Tibial nerve (tissue), 4 donors: ENCODE results near the gene ARSJ. TPM values are rescaled to one million over a fixed set of nuclear protein-coding genes. Genes with fewer than 3 reads are reported as not detected.

Source experiments
- DNase-seq, 2 donors: peaks; one replicate each; pipeline ENCODE4 v3.0.0-alpha.2; 2019; ENCODE audit warnings: low spot score in 2 of 2
- H3K27ac ChIP-seq, 4 donors: fragments of 200-600 bp; sonication (generic) in 3 of 4; one replicate each; pipeline ENCODE4 v1.5.1; 2017 to 2019; ENCODE audit warnings: mild to moderate bottlenecking in 1 of 4
- H3K27me3 ChIP-seq, 2 donors: fragments of 200-600 bp; sonication (generic) in 1 of 2; one replicate each; pipeline versions ENCODE4 v1.5.1 to v1.6.0; 2017 to 2019
- H3K36me3 ChIP-seq, 3 donors: fragments of 200-600 bp; sonication (generic); one replicate each; pipeline ENCODE4 v1.5.1; 2018 to 2019
- H3K4me1 ChIP-seq, 4 donors: fragments of 200-600 bp; sonication (generic) in 3 of 4; one replicate each; pipeline ENCODE4 v1.5.1; 2017 to 2019
- H3K4me3 ChIP-seq, 4 donors: fragments of 200-600 bp; sonication (generic) in 3 of 4; one replicate each; pipeline ENCODE4 v1.5.1; 2017 to 2019; ENCODE audit warnings: mild to moderate bottlenecking in 1 of 4, moderate library complexity in 1 of 4
- H3K9me3 ChIP-seq, 4 donors: fragments of 200-600 bp; sonication (generic) in 3 of 4; one replicate each; pipeline ENCODE4 v1.5.1; 2017 to 2019
- EP300 ChIP-seq, 2 donors: sonication (generic); formaldehyde crosslinking; IDR thresholded peaks; one replicate each; pipeline ENCODE4 v1.6.1; 2017; ENCODE audit warnings: antibody characterized with exemption in 2 of 2, mild to moderate bottlenecking in 1 of 2
- POLR2A ChIP-seq, 2 donors: fragments of 450-650 bp; IDR thresholded peaks; one replicate each; pipeline ENCODE4 v1.6.1; 2017; ENCODE audit warnings: antibody characterized with exemption in 2 of 2, mild to moderate bottlenecking in 2 of 2, moderate library complexity in 2 of 2
- WGBS, 2 donors: methylation state at CpG; one replicate each; pipeline ENCODE4 v1.1.5; 2018; 5-methylcytosine and 5-hydroxymethylcytosine counted together
- total RNA-seq, 4 donors: library from RNA; depleted of rRNA; stranded (reverse); fragments of >200 nt; gene quantifications; one replicate each; pipeline ENCODE4 v1.1.0, GENCODE V29; 2016
- TF ChIP-seq, protein P1 (sequence below), 5 experiments: fragments of 200-600 bp in 3 of 5; fragments of 450-650 bp in 2 of 5; sonication (generic) in 3 of 5; IDR thresholded peaks; one replicate each; pipeline ENCODE4 v1.5.1; 2016 to 2019; ENCODE audit warnings: antibody characterized with exemption in 5 of 5, mild to moderate bottlenecking in 3 of 5, moderate library complexity in 2 of 5

ARSJ gene
- total RNA-seq, 4 donors from 2014 or later, result 1.8 to 5.5 (median 2.1) TPM

DNA sequence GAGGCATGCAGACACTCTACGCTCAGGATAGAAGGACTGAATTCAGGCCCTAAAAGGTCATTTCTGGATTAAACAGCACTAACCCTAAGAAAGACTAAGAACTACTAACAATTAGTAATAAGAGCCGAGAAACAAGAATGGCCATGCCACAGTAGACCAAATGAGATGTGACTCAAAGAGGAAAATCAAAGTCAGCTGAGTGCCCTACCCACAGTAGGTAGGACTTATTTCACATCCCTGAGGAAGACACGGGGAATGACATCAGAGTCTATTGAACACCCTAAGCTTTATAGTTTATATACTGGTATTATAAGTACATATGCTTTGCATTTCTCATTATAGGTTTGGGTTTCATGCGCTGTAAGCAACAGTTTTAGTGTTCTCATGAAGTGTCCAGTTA, 2.7 kb upstream of the ARSJ start:
- Histone ChIP-seq H3K27me3 (no peaks in the 10 kb centered on the region), H3K9me3 (no peaks in the 10 kb centered on the region), H3K27ac (no peak overlapping the region), H3K36me3 (no peaks in the 10 kb centered on the region), H3K4me1 (peaks cover 0 to 26% (median 0%) of the 10 kb centered on the region in 4 donors), H3K4me3 (no peak overlapping the region)
- no peak for DNase-seq
- no peak for TF ChIP-seq POLR2A (IDR thresholded peaks at IDR 0.05)
- 95 to 96% methylated on average over 4 of the region's 4 CpGs for WGBS, 2 donors

DNA sequence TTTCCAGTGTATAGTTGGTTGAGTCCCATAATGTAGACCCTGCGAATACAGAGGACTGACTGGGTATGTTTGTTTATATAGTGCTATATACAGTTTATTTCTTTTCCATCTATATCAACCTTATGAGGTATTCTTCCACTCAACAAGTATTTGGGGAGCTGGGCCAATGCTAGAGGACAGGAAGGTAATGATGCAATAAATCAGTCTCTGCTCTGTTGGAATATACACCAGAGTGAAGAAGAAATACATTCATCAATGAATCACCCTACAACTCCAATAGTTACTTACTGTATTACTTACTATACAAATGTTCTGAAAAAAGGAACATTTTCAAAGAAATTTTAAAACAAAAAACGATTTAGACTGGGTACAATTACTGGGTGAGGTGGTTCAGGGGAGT, 2.1 kb upstream of the ARSJ start:
- Histone ChIP-seq H3K9me3 (no peaks in the 10 kb centered on the region), H3K36me3 (no peaks in the 10 kb centered on the region), H3K4me3 (no peak overlapping the region), H3K27me3 (no peaks in the 10 kb centered on the region), H3K4me1 (peaks cover 0 to 31% (median 0%) of the 10 kb centered on the region in 4 donors), H3K27ac (no peak overlapping the region)
- no peak for TF ChIP-seq POLR2A (IDR thresholded peaks at IDR 0.05)
- 92 to 95% methylated on average over 2 of the region's 2 CpGs for WGBS, 2 donors
- no peak for DNase-seq

DNA sequence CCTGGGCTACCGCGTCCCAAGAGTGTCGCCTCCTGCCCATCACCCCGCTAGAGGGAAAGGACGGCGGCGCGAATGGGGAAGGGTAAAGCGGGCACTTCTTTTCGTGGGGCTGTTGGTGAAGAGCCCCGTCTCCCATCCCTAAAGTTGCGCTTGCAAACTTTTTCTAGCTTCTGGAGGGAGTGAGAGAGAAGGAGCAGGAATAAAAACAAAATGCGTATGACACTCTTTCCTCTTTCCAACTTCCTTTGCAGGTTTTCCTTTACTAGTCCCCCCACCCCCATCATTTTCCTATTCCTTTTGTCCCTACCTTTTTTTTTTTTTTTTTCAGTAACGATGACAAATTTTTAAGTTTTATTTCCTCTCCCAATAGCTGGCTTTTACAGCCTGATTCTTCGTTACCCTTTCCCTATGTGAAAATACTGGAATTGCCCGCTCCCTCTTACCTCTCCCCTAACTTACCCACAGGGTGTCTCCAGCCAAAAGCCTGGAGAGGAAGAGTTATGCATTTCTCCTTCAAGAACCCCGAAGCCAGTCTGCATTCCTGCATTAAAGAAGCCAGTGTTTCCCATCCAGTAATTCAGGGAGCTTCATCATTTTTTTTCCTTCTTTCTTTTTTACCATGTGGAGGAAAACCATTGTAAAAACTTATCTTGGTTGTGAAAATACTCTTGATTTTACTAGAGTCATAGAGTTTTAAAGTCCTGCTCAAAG, 613 bp upstream of the ARSJ start:
- Histone ChIP-seq H3K4me3 (peak overlapping the region; percentile 51 to 73 (median 56)), H3K4me1 (peaks cover 0 to 36% (median 0%) of the 10 kb centered on the region in 4 donors), H3K27ac (peak overlapping the region; percentile 68 to 87 (median 73)), H3K36me3 (no peaks in the 10 kb centered on the region), H3K27me3 (no peaks in the 10 kb centered on the region), H3K9me3 (no peaks in the 10 kb centered on the region)
- TF ChIP-seq POLR2A (IDR thresholded peaks at IDR 0.05) (no peak), EP300 (IDR thresholded peaks at IDR 0.05) (no peak)
- TF ChIP-seq, protein P1, sequence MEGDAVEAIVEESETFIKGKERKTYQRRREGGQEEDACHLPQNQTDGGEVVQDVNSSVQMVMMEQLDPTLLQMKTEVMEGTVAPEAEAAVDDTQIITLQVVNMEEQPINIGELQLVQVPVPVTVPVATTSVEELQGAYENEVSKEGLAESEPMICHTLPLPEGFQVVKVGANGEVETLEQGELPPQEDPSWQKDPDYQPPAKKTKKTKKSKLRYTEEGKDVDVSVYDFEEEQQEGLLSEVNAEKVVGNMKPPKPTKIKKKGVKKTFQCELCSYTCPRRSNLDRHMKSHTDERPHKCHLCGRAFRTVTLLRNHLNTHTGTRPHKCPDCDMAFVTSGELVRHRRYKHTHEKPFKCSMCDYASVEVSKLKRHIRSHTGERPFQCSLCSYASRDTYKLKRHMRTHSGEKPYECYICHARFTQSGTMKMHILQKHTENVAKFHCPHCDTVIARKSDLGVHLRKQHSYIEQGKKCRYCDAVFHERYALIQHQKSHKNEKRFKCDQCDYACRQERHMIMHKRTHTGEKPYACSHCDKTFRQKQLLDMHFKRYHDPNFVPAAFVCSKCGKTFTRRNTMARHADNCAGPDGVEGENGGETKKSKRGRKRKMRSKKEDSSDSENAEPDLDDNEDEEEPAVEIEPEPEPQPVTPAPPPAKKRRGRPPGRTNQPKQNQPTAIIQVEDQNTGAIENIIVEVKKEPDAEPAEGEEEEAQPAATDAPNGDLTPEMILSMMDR (IDR thresholded peaks at IDR 0.05), result no peak
- 4% methylated on average over 16 to 17 of the region's 17 CpGs for WGBS, 2 donors
- DNase-seq, result no peak

DNA sequence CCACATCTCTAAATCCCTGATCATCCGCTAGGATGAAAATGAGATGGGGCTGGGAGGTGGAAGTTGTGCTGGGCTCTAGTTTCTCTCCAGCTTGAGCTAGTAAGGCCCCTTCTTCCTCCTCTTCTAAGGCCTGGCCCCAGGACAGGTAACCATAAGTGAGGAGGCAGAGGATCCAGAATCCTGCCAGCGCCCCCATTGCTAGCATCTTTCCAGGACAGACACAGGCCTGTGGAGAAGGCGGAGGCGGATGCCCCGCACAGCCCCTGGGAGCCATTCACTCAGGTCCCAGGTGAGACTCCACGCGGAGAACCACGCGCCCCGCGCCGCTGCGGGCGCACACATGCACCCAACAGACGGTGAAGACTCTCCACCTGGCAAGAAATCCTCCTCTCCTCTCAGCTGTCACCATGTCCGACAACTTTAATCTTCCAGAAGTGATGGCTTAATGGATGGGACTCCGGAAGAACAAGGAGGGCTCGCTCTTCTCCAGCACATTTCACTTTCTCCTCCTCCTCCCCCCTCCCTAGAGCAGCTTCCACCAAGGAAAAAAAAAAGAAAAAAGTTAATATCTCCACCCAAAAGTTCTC, 793 bp downstream of the ARSJ start:
- Histone ChIP-seq H3K9me3 (peaks cover 0 to 11% (median 4%) of the 10 kb centered on the region in 4 donors), H3K27ac (peak overlapping the region; percentile 68 to 87 (median 73)), H3K27me3 (no peaks in the 10 kb centered on the region), H3K4me3 (peak overlapping the region; percentile 51 to 73 (median 56)), H3K36me3 (no peaks in the 10 kb centered on the region), H3K4me1 (peaks cover 0 to 36% (median 0%) of the 10 kb centered on the region in 4 donors)
- no peak for DNase-seq
- TF ChIP-seq, protein P1 (IDR thresholded peaks at IDR 0.05), result no peak
- TF ChIP-seq POLR2A (IDR thresholded peaks at IDR 0.05) (no peak), EP300 (IDR thresholded peaks at IDR 0.05) (no peak)
- 39 to 42% methylated on average over 10 to 13 of the region's 18 CpGs for WGBS, 2 donors

DNA sequence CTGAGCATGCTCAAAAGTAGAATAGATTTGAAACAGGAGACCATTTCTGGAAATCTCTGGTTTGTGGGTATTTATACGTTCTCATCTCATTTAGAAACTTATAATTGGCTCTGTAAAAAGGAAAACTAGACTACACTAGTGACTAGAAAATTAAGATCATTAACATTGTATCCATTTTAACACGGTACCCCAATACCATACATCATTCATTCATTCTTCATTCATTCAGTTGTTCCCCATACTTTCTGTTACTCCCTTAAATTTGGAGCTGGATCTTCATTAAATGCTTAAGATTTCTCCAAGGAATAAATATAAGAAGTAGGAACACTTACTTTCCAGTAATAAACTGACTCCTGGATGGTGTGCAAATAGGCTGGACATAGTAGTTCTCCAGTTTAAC, 1.3 kb downstream of the ARSJ start:
- peaks cover 0 to 36% (median 0%) of the 10 kb centered on the region in 4 donors for H3K4me1 ChIP-seq
- H3K36me3 ChIP-seq, result no peaks in the 10 kb centered on the region
- DNase-seq, result no peak
- H3K4me3 ChIP-seq, result peak overlapping the region in 2 of 4 donors; percentile 58 to 73
- peak overlapping the region in 2 of 4 donors; percentile 73 to 87 for H3K27ac ChIP-seq
- no peak for TF ChIP-seq POLR2A (IDR thresholded peaks at IDR 0.05)
- no peak for TF ChIP-seq EP300 (IDR thresholded peaks at IDR 0.05)
- TF ChIP-seq, protein P1 (IDR thresholded peaks at IDR 0.05), result no peak
- peaks cover 0 to 11% (median 4%) of the 10 kb centered on the region in 4 donors for H3K9me3 ChIP-seq
- 67 to 73% methylated on average over 2 of the region's 2 CpGs for WGBS, 2 donors
- H3K27me3 ChIP-seq, result no peaks in the 10 kb centered on the region

DNA sequence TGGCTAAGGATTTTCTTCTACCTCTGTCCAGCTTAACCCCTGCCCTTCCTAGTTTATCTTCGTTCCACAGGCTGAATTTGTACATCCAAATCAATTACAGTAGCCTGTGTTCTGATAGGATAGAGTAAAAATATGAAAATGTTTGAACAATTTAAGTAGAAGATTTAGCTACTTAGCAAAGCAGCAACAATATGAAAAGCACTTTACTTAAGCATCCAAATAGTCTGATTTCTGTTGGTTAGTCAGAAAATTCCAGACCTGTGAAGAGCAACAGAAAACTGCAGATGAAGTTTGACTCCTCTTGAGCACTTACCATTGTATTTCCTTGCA, 2.0 kb downstream of the ARSJ start:
- H3K9me3 ChIP-seq, result peaks cover 0 to 11% (median 4%) of the 10 kb centered on the region in 4 donors
- DNase-seq, result no peak
- no peaks in the 10 kb centered on the region for H3K36me3 ChIP-seq
- TF ChIP-seq POLR2A (IDR thresholded peaks at IDR 0.05), result no peak
- TF ChIP-seq EP300 (IDR thresholded peaks at IDR 0.05), result no peak
- TF ChIP-seq, protein P1 (IDR thresholded peaks at IDR 0.05), result no peak
- peak overlapping the region in 1 of 4 donors; percentile 73 for H3K4me3 ChIP-seq
- 32 to 37% methylated on average over 1 of the region's 1 CpG for whole genome bisulfite sequencing, 2 donors
- H3K4me1 ChIP-seq, result peaks cover 0 to 36% (median 0%) of the 10 kb centered on the region in 4 donors
- H3K27me3 ChIP-seq, result no peaks in the 10 kb centered on the region
- peak overlapping the region in 2 of 4 donors; percentile 7 to 61 for H3K27ac ChIP-seq
